Dendritic cell treated with granulocyte-macrophage colony-stimulating factor and Interleukin-4, amounts not matched to agents 40 ng/mL and 50 ng/mL, for 4 days (primary cell): ENCODE measurements around the gene ACTMAP.

Source experiments
- H3K27ac Mint-ChIP-seq: one replicate; pipeline ENCODE4 v1.8.0; 2022; ENCODE audit warnings: mild to moderate bottlenecking, mixed read lengths
- H3K27me3 Mint-ChIP-seq: one replicate; pipeline ENCODE4 v1.8.0; 2022; ENCODE audit warnings: mild to moderate bottlenecking, mixed read lengths
- H3K36me3 Mint-ChIP-seq: one replicate; pipeline ENCODE4 v1.8.0; 2022; ENCODE audit warnings: low read depth, mixed read lengths
- H3K4me1 Mint-ChIP-seq: one replicate; pipeline ENCODE4 v1.8.0; 2022; ENCODE audit warnings: low read depth, mixed read lengths
- H3K4me3 Mint-ChIP-seq: one replicate; pipeline ENCODE4 v1.8.0; 2022; ENCODE audit warnings: mild to moderate bottlenecking, moderate library complexity, mixed read lengths
- H3K9me3 Mint-ChIP-seq: one replicate; pipeline ENCODE4 v1.8.0; 2022; ENCODE audit warnings: mixed read lengths
- intact Hi-C: fragments of 100-400 bp; cut with micrococcal nuclease; formaldehyde crosslinking; loops from one replicate; pipeline ENCODE4 v1.15.0; 2022

The ACTMAP gene

GRCh38 chr19:40763963-40764362, 13.7 kb upstream of the ACTMAP start:
- no peak overlapping the region for H3K4me3 Mint-ChIP-seq
- no peak overlapping the region for H3K27ac Mint-ChIP-seq
- H3K27me3 Mint-ChIP-seq = no peaks in the 10 kb centered on the region
- no peaks in the 10 kb centered on the region for H3K9me3 Mint-ChIP-seq
- H3K4me1 Mint-ChIP-seq = peaks cover 30% of the 10 kb centered on the region
- intact Hi-C loops = no loop called here
- peaks cover 100% of the 10 kb centered on the region for H3K36me3 Mint-ChIP-seq

- peaks cover 30% of the 10 kb centered on the region for H3K4me1 Mint-ChIP-seq
- no peaks in the 10 kb centered on the region for H3K27me3 Mint-ChIP-seq
- intact Hi-C loops = no loop called here
These were observed 13.2 kb upstream of the ACTMAP start for GRCh38 chr19:40763526-40763925.

GRCh38 chr19:40762754-40763470, 12.6 kb upstream of the ACTMAP start:
- Mint-ChIP-seq H3K36me3 (peaks cover 100% of the 10 kb centered on the region), H3K4me1 (peaks cover 30% of the 10 kb centered on the region), H3K27me3 (no peaks in the 10 kb centered on the region), H3K4me3 (no peak overlapping the region), H3K27ac (peak overlapping the region; percentile 31), H3K9me3 (no peaks in the 10 kb centered on the region)
- intact Hi-C loops = no loop called here

More at GRCh38 chr19:40763526-40763925, 13.2 kb upstream of the ACTMAP start:
- Mint-ChIP-seq H3K36me3 (peaks cover 100% of the 10 kb centered on the region), H3K4me3 (no peak overlapping the region), H3K27ac (peak overlapping the region; percentile 31), H3K9me3 (no peaks in the 10 kb centered on the region)

- H3K9me3 Mint-ChIP-seq = no peaks in the 10 kb centered on the region
- no peak overlapping the region for H3K4me3 Mint-ChIP-seq
- H3K36me3 Mint-ChIP-seq = peaks cover 100% of the 10 kb centered on the region
- H3K4me1 Mint-ChIP-seq = peaks cover 55% of the 10 kb centered on the region
- H3K27ac Mint-ChIP-seq = no peak overlapping the region
- intact Hi-C loops = no loop called here
- no peaks in the 10 kb centered on the region for H3K27me3 Mint-ChIP-seq
These were observed 9.1 kb upstream of the ACTMAP start for GRCh38 chr19:40759352-40759751.

GRCh38 chr19:40758491-40758890, 8.2 kb upstream of the ACTMAP start:
- Mint-ChIP-seq H3K27ac (no peak overlapping the region), H3K4me1 (peaks cover 53% of the 10 kb centered on the region), H3K4me3 (no peak overlapping the region), H3K27me3 (no peaks in the 10 kb centered on the region), H3K9me3 (no peaks in the 10 kb centered on the region), H3K36me3 (peaks cover 99% of the 10 kb centered on the region)
- intact Hi-C loops = no loop called here

DNA sequence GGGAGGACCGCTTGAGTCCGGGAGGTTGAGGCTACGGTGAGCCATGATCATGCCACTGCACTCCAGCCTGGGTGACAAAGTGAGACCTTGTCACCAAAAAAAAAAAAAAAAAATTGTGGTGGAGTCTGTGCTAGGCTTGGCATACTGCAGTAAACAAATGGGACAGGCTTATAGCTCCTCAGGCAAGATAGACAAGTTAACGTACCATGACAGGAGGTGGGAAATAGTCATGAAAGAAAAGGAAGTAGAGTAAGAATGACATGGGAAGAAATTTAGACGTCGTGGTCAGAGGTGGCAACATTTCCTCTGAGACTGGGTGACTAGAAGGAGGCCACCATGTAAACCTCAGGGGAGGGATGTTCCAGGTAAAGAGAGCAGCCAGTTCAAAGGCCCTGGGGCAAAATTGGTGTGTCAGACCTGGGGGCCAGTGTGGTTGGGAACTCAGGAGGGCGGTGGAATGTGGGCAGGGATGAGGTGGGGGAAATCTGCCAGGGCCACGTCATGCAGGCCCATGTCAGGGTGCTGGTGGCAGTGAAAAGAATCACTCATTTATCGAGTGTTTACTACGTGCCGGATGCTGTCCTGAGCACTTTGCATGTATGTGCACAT, 6.3 kb upstream of the ACTMAP start:
- H3K4me1 Mint-ChIP-seq = peaks cover 46% of the 10 kb centered on the region
- H3K4me3 Mint-ChIP-seq = no peak overlapping the region
- H3K27me3 Mint-ChIP-seq = no peaks in the 10 kb centered on the region
- intact Hi-C loops = no loop called here
- peak overlapping the region; percentile 90 for H3K27ac Mint-ChIP-seq
- no peaks in the 10 kb centered on the region for H3K9me3 Mint-ChIP-seq
- H3K36me3 Mint-ChIP-seq = peaks cover 96% of the 10 kb centered on the region

- peaks cover 50% of the 10 kb centered on the region for H3K4me1 Mint-ChIP-seq
- no peaks in the 10 kb centered on the region for H3K27me3 Mint-ChIP-seq
- H3K9me3 Mint-ChIP-seq = no peaks in the 10 kb centered on the region
- peak overlapping the region; percentile 78 for H3K4me3 Mint-ChIP-seq
- intact Hi-C loops = no loop called here
- H3K27ac Mint-ChIP-seq = peak overlapping the region; percentile 90
- H3K36me3 Mint-ChIP-seq = peaks cover 96% of the 10 kb centered on the region
These were observed 5.5 kb upstream of the ACTMAP start for GRCh38 chr19:40755791-40756190.

GRCh38 chr19:40755248-40755624, 5.0 kb upstream of the ACTMAP start:
- Mint-ChIP-seq H3K27ac (peak overlapping the region; percentile 90), H3K36me3 (peaks cover 94% of the 10 kb centered on the region), H3K4me3 (peak overlapping the region; percentile 78), H3K4me1 (peaks cover 46% of the 10 kb centered on the region), H3K9me3 (no peaks in the 10 kb centered on the region), H3K27me3 (no peaks in the 10 kb centered on the region)
- intact Hi-C loops = no loop called here

GRCh38 chr19:40754611-40755247, 4.5 kb upstream of the ACTMAP start:
- H3K27me3 Mint-ChIP-seq = no peaks in the 10 kb centered on the region
- intact Hi-C loops = no loop called here
- peak overlapping the region; percentile 78 for H3K4me3 Mint-ChIP-seq
- H3K36me3 Mint-ChIP-seq = peaks cover 93% of the 10 kb centered on the region
- peak overlapping the region; percentile 90 for H3K27ac Mint-ChIP-seq
- peaks cover 50% of the 10 kb centered on the region for H3K4me1 Mint-ChIP-seq
- no peaks in the 10 kb centered on the region for H3K9me3 Mint-ChIP-seq

DNA sequence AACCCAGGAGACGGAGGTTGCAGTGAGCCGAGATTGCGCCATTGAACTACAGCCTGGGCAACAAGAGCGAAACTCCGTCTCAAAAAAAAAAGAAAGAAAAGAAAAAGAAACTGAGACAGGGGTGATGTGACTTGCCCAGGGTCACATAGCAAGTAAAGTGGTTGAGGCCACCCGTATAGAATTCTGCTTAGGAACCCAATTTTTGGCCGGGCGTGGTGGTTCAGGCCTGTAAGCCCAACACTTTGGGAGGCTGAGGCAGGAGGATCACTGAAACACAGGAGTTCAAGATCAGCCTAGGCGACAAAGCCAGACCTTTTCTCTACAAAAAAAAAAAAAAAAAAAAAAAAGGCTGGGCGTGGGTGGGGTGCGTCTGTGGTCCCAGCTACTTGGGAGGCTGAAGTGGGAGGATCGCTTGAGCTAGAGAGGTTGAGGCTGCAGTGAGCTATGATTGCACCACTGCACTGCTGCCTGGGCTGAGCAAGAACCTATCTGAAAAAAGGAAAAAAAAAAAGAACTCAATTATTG, 2.0 kb upstream of the ACTMAP start:
- H3K27me3 Mint-ChIP-seq = no peaks in the 10 kb centered on the region
- peaks cover 69% of the 10 kb centered on the region for H3K36me3 Mint-ChIP-seq
- intact Hi-C loops = no loop called here
- H3K9me3 Mint-ChIP-seq = no peaks in the 10 kb centered on the region
- H3K4me3 Mint-ChIP-seq = peak overlapping the region; percentile 96
- H3K4me1 Mint-ChIP-seq = peaks cover 69% of the 10 kb centered on the region
- peak overlapping the region; percentile 96 for H3K27ac Mint-ChIP-seq

GRCh38 chr19:40750874-40751537, 729 bp upstream of the ACTMAP start, which contains the start of gene SNRPA:
Gene SNRPA, plus strand, starts transcription at chr19:40751203. Its CDS starts 206 bp downstream, at chr19:40751409.
- H3K4me1 Mint-ChIP-seq = peaks cover 60% of the 10 kb centered on the region
- no peaks in the 10 kb centered on the region for H3K9me3 Mint-ChIP-seq
- peak within 1 kb of the TSS; percentile 96 for H3K4me3 Mint-ChIP-seq
- no peaks in the 10 kb centered on the region for H3K27me3 Mint-ChIP-seq
- H3K36me3 Mint-ChIP-seq = peaks cover 56% of the 10 kb centered on the region
- H3K27ac Mint-ChIP-seq = peak within 1 kb of the TSS; percentile 96
- intact Hi-C loops = loop anchor here (1.0 to 2.0 kb wide), 3 partner anchors 26 to 48 kb away; partner anchors contain the start of genes COQ8B and EGLN2

GRCh38 chr19:40747536-40747935, 2.7 kb downstream of the ACTMAP start:
- Mint-ChIP-seq H3K36me3 (peaks cover 41% of the 10 kb centered on the region), H3K4me3 (no peak overlapping the region), H3K27me3 (no peaks in the 10 kb centered on the region), H3K27ac (peak overlapping the region; percentile 96), H3K9me3 (no peaks in the 10 kb centered on the region), H3K4me1 (peaks cover 51% of the 10 kb centered on the region)
- intact Hi-C loops = no loop called here

DNA sequence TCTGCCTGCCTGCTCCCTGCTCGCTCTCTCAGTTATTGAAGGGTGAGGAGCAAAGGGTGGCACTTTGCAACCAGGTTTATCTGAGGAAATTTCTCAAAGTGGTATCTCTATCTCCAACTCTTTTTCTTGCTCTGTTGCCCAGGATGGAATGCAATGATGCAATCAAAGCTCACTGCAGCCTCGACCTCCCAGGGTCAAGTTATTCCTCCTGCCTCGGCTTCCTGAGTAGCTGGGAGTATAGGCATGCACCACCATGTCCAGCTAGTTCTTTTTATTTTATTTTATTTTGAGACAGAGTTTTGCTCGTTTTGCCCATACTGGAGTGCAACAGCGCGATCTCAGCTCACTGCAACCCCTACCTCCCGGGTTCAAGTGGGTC, 4.9 kb downstream of the ACTMAP start:
- Mint-ChIP-seq H3K9me3 (no peaks in the 10 kb centered on the region), H3K4me3 (no peak overlapping the region), H3K4me1 (peaks cover 61% of the 10 kb centered on the region), H3K27ac (no peak overlapping the region), H3K27me3 (no peaks in the 10 kb centered on the region), H3K36me3 (peaks cover 33% of the 10 kb centered on the region)
- intact Hi-C loops = no loop called here
